Measurements from ENCODE around the gene PLEKHG5. TPM values are rescaled to one million over a fixed set of nuclear protein-coding genes. Genes with fewer than 3 reads are reported as not detected.
"Not testable (repeated sequence)": the region's sequence is repeated elsewhere in the genome, so short reads cannot be mapped to it uniquely, and the experiment has no call there.

Gene PLEKHG5
- total RNA-seq, 1 experiment from 2014 or later = 42.8 TPM

DNA sequence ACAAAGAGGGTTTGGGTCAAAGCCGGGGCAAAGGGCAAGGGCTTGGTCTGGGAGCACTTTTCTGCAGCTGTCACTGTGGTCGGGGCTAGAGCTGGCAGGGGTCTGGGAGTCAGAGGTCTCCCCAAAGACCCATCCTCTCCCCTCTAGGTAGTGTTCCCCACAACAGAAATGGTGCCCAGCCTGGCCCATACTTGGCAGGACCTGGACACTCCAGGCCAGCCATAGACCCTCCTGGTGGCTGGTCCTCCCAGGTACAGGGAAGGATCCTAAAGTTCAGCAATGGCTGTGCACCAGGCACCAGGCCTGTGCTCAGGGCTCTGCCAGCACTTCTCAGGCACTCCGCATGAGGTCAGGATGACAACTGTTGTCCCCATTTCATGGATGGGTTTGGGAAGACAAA is 55.9 kb downstream of the PLEKHG5 start:
- no peaks in the 10 kb centered on the region for H3K9me3 ChIP-seq (ENCODE audit: low read length)
- ATAC-seq = no peak

DNA sequence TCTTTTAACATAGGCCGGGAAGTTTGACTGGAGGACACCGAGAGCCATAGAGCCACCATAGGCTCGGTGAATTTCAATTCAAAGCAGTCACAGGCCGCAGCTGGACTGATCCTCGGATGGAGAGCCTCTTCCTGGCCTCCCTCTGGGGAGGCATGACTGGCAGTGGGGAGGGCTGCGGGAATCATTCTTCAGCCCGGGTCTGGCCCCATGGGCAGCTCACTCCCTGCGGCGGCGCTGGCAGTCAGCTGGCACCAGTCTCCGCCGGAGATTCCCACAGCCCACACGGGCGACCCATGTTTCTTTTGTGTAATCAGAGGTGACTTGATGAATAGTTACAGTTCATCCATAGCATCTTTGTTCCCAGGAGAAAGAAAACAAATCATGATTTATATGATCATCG is 56.3 kb downstream of the PLEKHG5 start:
- Histone ChIP-seq H3K9ac (ENCODE audit: low read length) (no peak overlapping the region), H3K27ac (ENCODE audit: low read length) (no peak overlapping the region), H3K4me3 (ENCODE audit: low read length) (no peak overlapping the region), H3K79me2 (ENCODE audit: low read length) (no peaks in the 10 kb centered on the region), H3K27me3 (ENCODE audit: low read length) (no peaks in the 10 kb centered on the region), H2AFZ (ENCODE audit: low read length) (no peak overlapping the region), H3K36me3 (ENCODE audit: low read depth, low read length) (no peaks in the 10 kb centered on the region), H3K4me1 (ENCODE audit: insufficient read depth, low read length) (peaks cover 13% of the 10 kb centered on the region), H4K20me1 (ENCODE audit: low read length) (no peaks in the 10 kb centered on the region), H3K4me2 (ENCODE audit: low read length) (no peak overlapping the region), H3F3A (ENCODE audit: low read length, unreplicated experiment) (no peaks in the 10 kb centered on the region), H3K9me3 (ENCODE audit: low read length) (no peaks in the 10 kb centered on the region), H3K9me2 (replicated peaks; ENCODE audit: low read length) (no peaks in the 10 kb centered on the region)
- no peak for ATAC-seq
- TF ChIP-seq, protein P1, sequence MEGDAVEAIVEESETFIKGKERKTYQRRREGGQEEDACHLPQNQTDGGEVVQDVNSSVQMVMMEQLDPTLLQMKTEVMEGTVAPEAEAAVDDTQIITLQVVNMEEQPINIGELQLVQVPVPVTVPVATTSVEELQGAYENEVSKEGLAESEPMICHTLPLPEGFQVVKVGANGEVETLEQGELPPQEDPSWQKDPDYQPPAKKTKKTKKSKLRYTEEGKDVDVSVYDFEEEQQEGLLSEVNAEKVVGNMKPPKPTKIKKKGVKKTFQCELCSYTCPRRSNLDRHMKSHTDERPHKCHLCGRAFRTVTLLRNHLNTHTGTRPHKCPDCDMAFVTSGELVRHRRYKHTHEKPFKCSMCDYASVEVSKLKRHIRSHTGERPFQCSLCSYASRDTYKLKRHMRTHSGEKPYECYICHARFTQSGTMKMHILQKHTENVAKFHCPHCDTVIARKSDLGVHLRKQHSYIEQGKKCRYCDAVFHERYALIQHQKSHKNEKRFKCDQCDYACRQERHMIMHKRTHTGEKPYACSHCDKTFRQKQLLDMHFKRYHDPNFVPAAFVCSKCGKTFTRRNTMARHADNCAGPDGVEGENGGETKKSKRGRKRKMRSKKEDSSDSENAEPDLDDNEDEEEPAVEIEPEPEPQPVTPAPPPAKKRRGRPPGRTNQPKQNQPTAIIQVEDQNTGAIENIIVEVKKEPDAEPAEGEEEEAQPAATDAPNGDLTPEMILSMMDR (conservative IDR thresholded peaks at IDR 0.05; ENCODE audit: low read depth, low read length) = no peak
- TF ChIP-seq EZH2 (IDR thresholded peaks at IDR 0.05; ENCODE audit: low read length, unreplicated experiment) (no peak), EZH2phosphoT487 (IDR thresholded peaks at IDR 0.05; ENCODE audit: borderline replicate concordance, low read length) (no peak)
- intact Hi-C loops (cut with micrococcal nuclease) = no loop called here
- DNase-seq = no peak
- ChIA-PET CTCF (no interaction called here), POLR2A (ENCODE audit: unreplicated experiment) (interaction anchor here (0.6 kb wide), 1 partner anchor 25 kb away, joined by 3 read pairs; no protein-coding TSS in a partner anchor)
- BruUV-seq (replicated peaks) = no TSS peak

More for the DNA sequence above, 55.9 kb downstream of the PLEKHG5 start:
- intact Hi-C loops (cut with micrococcal nuclease) = no loop called here
- no peaks in the 10 kb centered on the region for H3K36me3 ChIP-seq (ENCODE audit: low read depth, low read length)
- no peaks in the 10 kb centered on the region for H3F3A ChIP-seq (ENCODE audit: low read length, unreplicated experiment)
- TF ChIP-seq EZH2 (IDR thresholded peaks at IDR 0.05; ENCODE audit: low read length, unreplicated experiment) (no peak), EZH2phosphoT487 (IDR thresholded peaks at IDR 0.05; ENCODE audit: borderline replicate concordance, low read length) (no peak)
- TF ChIP-seq, protein P1 (conservative IDR thresholded peaks at IDR 0.05; ENCODE audit: low read depth, low read length) = no peak
- no peak for DNase-seq
- no peaks in the 10 kb centered on the region for H4K20me1 ChIP-seq (ENCODE audit: low read length)
- H3K9me2 ChIP-seq (replicated peaks; ENCODE audit: low read length) = no peaks in the 10 kb centered on the region
- BruUV-seq (replicated peaks) = no TSS peak
- H3K9ac ChIP-seq (ENCODE audit: low read length) = no peak overlapping the region
- H3K27ac ChIP-seq (ENCODE audit: low read length) = no peak overlapping the region
- H3K79me2 ChIP-seq (ENCODE audit: low read length) = no peaks in the 10 kb centered on the region
- H3K27me3 ChIP-seq (ENCODE audit: low read length) = no peaks in the 10 kb centered on the region
- ChIA-PET POLR2A (ENCODE audit: unreplicated experiment) (interaction anchor here (0.6 kb wide), 1 partner anchor 26 kb away, joined by 3 read pairs; no protein-coding TSS in a partner anchor), CTCF (no interaction called here)
- peaks cover 9% of the 10 kb centered on the region; the same call in 1 of the 2 replicates for H3K4me1 ChIP-seq (ENCODE audit: insufficient read depth, low read length)
- H3K4me3 ChIP-seq (ENCODE audit: low read length) = no peak overlapping the region
- no peak overlapping the region for H2AFZ ChIP-seq (ENCODE audit: low read length)
- H3K4me2 ChIP-seq (ENCODE audit: low read length) = no peak overlapping the region

DNA sequence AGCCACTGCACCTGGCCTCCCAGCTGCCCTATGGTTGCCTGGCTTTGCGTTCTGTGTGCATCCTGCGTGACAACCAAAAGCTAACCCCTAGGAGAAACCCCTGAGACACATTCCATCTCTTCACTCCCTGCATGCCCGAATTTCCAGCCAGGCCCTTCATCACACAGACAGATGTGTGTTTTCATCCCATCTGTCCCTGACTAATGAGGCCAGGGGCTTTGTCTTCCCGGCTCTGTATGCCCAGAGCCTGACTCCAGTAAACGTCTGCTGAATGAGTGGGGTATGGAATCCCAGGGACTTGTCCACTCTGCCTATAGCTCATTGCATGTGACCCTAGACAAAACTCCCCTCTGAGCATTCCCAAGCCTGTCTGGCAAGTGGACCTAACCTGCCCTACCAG is 57.3 kb downstream of the PLEKHG5 start:
- Histone ChIP-seq H3K4me1 (ENCODE audit: insufficient read depth, low read length) (peaks cover 18% of the 10 kb centered on the region), H2AFZ (ENCODE audit: low read length) (no peak overlapping the region), H3K9ac (ENCODE audit: low read length) (no peak overlapping the region), H3K79me2 (ENCODE audit: low read length) (no peaks in the 10 kb centered on the region), H3F3A (ENCODE audit: low read length, unreplicated experiment) (no peaks in the 10 kb centered on the region), H3K4me2 (ENCODE audit: low read length) (no peak overlapping the region), H4K20me1 (ENCODE audit: low read length) (no peaks in the 10 kb centered on the region), H3K9me3 (ENCODE audit: low read length) (no peaks in the 10 kb centered on the region), H3K27me3 (ENCODE audit: low read length) (no peaks in the 10 kb centered on the region), H3K27ac (ENCODE audit: low read length) (no peak overlapping the region), H3K4me3 (ENCODE audit: low read length) (no peak overlapping the region), H3K36me3 (ENCODE audit: low read depth, low read length) (no peaks in the 10 kb centered on the region), H3K9me2 (replicated peaks; ENCODE audit: low read length) (no peaks in the 10 kb centered on the region)
- ChIA-PET POLR2A (ENCODE audit: unreplicated experiment) (no interaction called here), CTCF (no interaction called here)
- DNase-seq = no peak
- intact Hi-C loops (cut with micrococcal nuclease) = no loop called here
- ATAC-seq = no peak
- no TSS peak for BruUV-seq (replicated peaks)
- TF ChIP-seq EZH2phosphoT487 (IDR thresholded peaks at IDR 0.05; ENCODE audit: borderline replicate concordance, low read length) (no peak), EZH2 (IDR thresholded peaks at IDR 0.05; ENCODE audit: low read length, unreplicated experiment) (no peak)
- TF ChIP-seq, protein P1 (conservative IDR thresholded peaks at IDR 0.05; ENCODE audit: low read depth, low read length) = no peak

DNA sequence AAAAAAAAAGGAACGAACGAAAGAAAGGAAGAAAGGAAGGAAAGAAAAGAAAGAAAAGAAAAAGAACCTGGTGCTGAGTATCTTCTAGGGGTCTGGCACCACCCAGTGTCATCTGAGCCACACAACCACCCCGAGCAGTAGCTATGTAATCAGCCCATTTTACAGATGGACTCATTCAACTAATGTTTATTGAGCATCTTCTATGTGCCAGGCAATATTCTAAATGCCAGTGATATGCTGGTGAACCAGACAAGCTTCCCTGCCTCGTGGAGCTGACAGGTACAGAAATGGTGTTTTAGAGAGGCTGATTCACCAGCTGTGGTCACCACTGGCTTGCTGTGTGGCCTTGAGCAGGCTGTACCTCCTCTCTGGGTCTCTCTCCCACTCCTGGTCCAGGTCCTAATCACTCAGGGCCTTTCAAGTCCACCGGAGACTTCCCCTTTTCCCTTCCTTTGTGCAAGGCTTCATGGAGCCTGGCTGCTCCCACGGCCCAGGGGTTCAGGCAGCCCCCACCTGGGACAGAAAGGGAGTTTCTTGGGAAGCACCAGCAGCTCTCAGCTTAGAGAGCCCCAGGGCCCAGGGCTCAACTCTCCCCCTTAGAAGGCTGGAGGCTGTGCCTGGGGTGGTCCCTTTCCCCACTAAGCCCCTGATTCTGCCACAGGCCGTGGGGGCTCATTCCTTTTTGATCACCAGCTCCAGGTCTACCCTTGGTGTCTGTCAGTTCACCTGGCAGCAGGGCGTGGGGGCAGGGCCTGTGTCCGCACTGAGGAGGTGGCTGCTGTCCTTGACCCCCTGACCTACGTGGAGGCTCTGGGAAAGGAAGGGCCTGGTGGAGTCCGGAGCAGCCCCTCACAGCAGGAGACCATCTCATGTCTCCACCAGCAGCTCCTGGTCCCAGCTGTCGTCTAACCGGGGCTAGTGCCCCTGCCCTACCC is 59.6 kb downstream of the PLEKHG5 start:
- ATAC-seq; H3F3A ChIP-seq (ENCODE audit: low read length, unreplicated experiment); H3K27me3 ChIP-seq (ENCODE audit: low read length); H3K9me3 ChIP-seq (ENCODE audit: low read length); H3K9me2 ChIP-seq (replicated peaks; ENCODE audit: low read length); intact Hi-C loops (cut with micrococcal nuclease); H3K4me2 ChIP-seq (ENCODE audit: low read length); H4K20me1 ChIP-seq (ENCODE audit: low read length); H3K27ac ChIP-seq (ENCODE audit: low read length); H3K9ac ChIP-seq (ENCODE audit: low read length); H3K4me3 ChIP-seq (ENCODE audit: low read length); H3K36me3 ChIP-seq (ENCODE audit: low read depth, low read length); POLR2A ChIA-PET (ENCODE audit: unreplicated experiment); H3K79me2 ChIP-seq (ENCODE audit: low read length); DNase-seq; H2AFZ ChIP-seq (ENCODE audit: low read length); BruUV-seq (replicated peaks): not testable (repeated sequence)
- CTCF ChIA-PET = interaction anchor here (0.7 to 0.8 kb wide), 4 partner anchors 27 to 1436 kb away, joined by 4 to 16 read pairs (median 8); no protein-coding TSS in a partner anchor
- peaks cover 32% of the 10 kb centered on the region for H3K4me1 ChIP-seq (ENCODE audit: insufficient read depth, low read length)

All from PC-3 (cell line).